Measurements from ENCODE around the gene VWA5B2.

DNA sequence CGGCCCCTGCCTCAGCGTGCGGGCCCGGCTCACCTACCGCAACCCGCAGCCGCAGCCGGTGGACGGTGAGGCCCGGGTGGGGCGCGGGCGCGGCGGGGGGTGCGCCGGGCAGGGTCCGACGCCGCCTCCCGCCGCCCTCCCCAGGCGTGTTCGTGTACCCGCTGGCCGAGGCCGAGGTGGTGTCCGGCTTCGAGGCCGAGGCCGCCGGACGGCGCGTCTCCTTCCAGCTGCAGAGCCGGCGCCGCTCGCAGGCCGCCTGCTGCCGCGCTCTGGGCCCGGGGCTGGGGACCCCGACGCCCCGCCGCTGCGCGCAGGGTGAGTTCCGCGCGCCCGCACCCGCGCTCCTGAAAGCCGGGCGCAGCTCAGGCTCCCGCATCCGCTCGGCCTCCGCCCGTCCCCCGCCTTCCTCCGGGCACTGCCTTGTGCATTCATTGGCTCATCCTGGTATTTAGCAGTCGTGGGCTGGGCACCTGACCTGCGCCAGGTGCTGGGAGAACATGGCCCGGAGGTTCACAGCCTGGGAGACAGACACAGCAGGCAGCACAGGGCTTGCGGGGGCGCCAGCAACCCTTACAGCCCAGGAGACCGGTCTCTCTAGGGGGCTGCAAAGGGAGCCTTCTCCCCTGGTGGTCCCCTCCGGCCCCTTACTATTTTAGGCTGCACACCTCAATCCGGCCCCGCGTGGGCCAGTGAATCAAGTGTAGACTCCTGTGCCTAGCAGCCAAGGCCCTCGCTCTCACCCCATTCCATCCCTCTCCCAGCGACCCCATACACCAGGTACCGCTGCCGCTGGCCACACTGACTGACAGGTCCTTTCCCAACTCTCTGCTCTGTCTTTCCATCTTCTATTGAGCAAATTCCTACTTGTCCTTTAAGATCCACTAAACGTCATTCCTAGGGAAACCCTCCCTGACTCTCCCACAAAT lies 1.5 kb downstream of the VWA5B2 start:
- TF ChIP-seq FOXK2 (conservative IDR thresholded peaks at IDR 0.05 in 1 of 2, IDR thresholded peaks at IDR 0.05 in 1 of 2; ENCODE audit: low read depth in 2 of 2), result no peak
- TF ChIP-seq, protein P1, sequence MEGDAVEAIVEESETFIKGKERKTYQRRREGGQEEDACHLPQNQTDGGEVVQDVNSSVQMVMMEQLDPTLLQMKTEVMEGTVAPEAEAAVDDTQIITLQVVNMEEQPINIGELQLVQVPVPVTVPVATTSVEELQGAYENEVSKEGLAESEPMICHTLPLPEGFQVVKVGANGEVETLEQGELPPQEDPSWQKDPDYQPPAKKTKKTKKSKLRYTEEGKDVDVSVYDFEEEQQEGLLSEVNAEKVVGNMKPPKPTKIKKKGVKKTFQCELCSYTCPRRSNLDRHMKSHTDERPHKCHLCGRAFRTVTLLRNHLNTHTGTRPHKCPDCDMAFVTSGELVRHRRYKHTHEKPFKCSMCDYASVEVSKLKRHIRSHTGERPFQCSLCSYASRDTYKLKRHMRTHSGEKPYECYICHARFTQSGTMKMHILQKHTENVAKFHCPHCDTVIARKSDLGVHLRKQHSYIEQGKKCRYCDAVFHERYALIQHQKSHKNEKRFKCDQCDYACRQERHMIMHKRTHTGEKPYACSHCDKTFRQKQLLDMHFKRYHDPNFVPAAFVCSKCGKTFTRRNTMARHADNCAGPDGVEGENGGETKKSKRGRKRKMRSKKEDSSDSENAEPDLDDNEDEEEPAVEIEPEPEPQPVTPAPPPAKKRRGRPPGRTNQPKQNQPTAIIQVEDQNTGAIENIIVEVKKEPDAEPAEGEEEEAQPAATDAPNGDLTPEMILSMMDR (IDR thresholded peaks at IDR 0.05 in 2 of 3, conservative IDR thresholded peaks at IDR 0.05 in 1 of 3; ENCODE audit: insufficient read depth in 2 of 3, low read depth in 1 of 3, low read length in 3 of 3), result no peak
- no peak for TF ChIP-seq CEBPB (tag; IDR thresholded peaks at IDR 0.05)
- TF ChIP-seq EP300 (IDR thresholded peaks at IDR 0.05; ENCODE audit: low read length), result no peak
- TF ChIP-seq ZNF121 (CRISPR knock-in tag; conservative IDR thresholded peaks at IDR 0.05), result no peak

All from K562 (cell line).